OCI-LY3 (cell line): Measurements from ENCODE around the gene GRHL3.
A peak's percentile ranks its signal among the peaks of the same experiment; 100 is the strongest.

Source experiments
- H2AFZ ChIP-seq: fragments of 200-600, 300-600 bp; shearing (Covaris generic); 2 replicates; pipeline ENCODE4 v1.6.0; 2014; ENCODE audit warnings: antibody characterized with exemption, low read depth, low read length
- H3K27ac ChIP-seq: fragments of 200-600, 300-600 bp; sonication (generic); 2 replicates; pipeline ENCODE4 v1.5.1; 2014; ENCODE audit warnings: mild to moderate bottlenecking, low read length, moderate library complexity, mixed read lengths
- H3K27me3 ChIP-seq: fragments of 200-600, 300-600 bp; sonication (generic); 2 replicates; pipeline ENCODE4 v1.6.1; 2014; ENCODE audit warnings: low read depth, low read length, mixed read lengths
- H3K36me3 ChIP-seq: fragments of 200-600, 300-600 bp; sonication (generic); replicated peaks from 2 replicates; pipeline ENCODE3; 2014; ENCODE audit warnings: low read depth, low read length, mixed read lengths
- H3K4me1 ChIP-seq: fragments of 300-600, 200-600 bp; sonication (generic); 2 replicates; pipeline ENCODE4 v1.6.1; 2014; ENCODE audit warnings: low read length, mixed read lengths
- H3K4me2 ChIP-seq: fragments of 200-600, 300-600 bp; sonication (generic); 2 replicates; pipeline ENCODE4 v1.6.1; 2014; ENCODE audit warnings: low read length, mixed read lengths
- H3K4me3 ChIP-seq: fragments of 300-600, 200-600 bp; sonication (generic); 2 replicates; pipeline ENCODE4 v1.5.1; 2014; ENCODE audit warnings: antibody characterized with exemption, mild to moderate bottlenecking, low read length, moderate library complexity
- H3K79me2 ChIP-seq: fragments of 300-600, 200-600 bp; shearing (Covaris generic); 2 replicates; pipeline ENCODE4 v1.6.1; 2014; ENCODE audit warnings: mild to moderate bottlenecking, low read length, mixed read lengths
- H3K9ac ChIP-seq: fragments of 300-600, 200-600 bp; shearing (Covaris generic); 2 replicates; pipeline ENCODE4 v1.6.0; 2014; ENCODE audit warnings: mild to moderate bottlenecking, low read length, moderate library complexity
- H3K9me3 ChIP-seq: fragments of 200-600, 300-600 bp; shearing (Covaris generic); 2 replicates; pipeline ENCODE4 v1.6.1; 2014; ENCODE audit warnings: low read length, mixed read lengths; ENCODE audit not compliant: insufficient read depth
- H4K20me1 ChIP-seq: fragments of 200-600, 300-600 bp; sonication (generic); 2 replicates; pipeline ENCODE4 v1.6.1; 2016; ENCODE audit warnings: low read length, mixed read lengths; ENCODE audit not compliant: insufficient read depth
- EZH2phosphoT487 ChIP-seq: fragments of 200-600 bp; shearing (Covaris generic); IDR thresholded peaks from 2 replicates; pipeline ENCODE4 v1.6.1; 2018; ENCODE audit warnings: antibody characterized with exemption, mixed run types, low read depth
- TF ChIP-seq, protein P1 (sequence below): fragments of 200-600, 300-600 bp; sonication (generic); IDR thresholded peaks from 2 replicates; pipeline ENCODE4 v1.5.1; 2014; ENCODE audit warnings: antibody characterized with exemption, low read length, low read depth

Gene GRHL3

DNA sequence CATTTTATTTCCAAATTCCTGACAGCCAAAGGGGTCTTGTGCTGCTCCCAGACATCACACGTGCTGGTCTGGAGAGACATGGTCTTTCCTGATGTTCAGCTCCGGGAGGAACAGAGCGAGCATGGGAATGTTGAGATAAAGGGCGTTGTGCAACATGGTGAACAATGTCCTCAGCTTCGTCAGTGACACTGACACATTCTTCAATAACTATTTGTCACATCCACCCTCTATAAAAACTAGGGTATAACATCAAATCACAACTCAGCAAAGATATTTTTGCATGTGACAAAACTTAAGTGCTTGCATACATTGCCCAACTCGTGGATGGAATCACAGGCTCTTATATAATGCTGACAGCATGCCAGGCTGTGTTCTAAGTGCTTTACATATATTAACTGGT lies 42.4 kb upstream of the GRHL3 start:
- Histone ChIP-seq H4K20me1 (no peaks in the 10 kb centered on the region), H3K36me3 (no peaks in the 10 kb centered on the region), H3K27ac (no peak overlapping the region), H3K27me3 (0 out of 2 replicates have a peak, but pooled peaks cover 5% of the 10 kb centered on the region), H3K9me3 (no peaks in the 10 kb centered on the region), H3K4me3 (no peak overlapping the region), H2AFZ (no peak overlapping the region), H3K79me2 (no peaks in the 10 kb centered on the region), H3K4me2 (no peak overlapping the region), H3K4me1 (peaks cover 7% of the 10 kb centered on the region; the same call in 1 of the 2 replicates), H3K9ac (no peak overlapping the region)
- TF ChIP-seq, protein P1, sequence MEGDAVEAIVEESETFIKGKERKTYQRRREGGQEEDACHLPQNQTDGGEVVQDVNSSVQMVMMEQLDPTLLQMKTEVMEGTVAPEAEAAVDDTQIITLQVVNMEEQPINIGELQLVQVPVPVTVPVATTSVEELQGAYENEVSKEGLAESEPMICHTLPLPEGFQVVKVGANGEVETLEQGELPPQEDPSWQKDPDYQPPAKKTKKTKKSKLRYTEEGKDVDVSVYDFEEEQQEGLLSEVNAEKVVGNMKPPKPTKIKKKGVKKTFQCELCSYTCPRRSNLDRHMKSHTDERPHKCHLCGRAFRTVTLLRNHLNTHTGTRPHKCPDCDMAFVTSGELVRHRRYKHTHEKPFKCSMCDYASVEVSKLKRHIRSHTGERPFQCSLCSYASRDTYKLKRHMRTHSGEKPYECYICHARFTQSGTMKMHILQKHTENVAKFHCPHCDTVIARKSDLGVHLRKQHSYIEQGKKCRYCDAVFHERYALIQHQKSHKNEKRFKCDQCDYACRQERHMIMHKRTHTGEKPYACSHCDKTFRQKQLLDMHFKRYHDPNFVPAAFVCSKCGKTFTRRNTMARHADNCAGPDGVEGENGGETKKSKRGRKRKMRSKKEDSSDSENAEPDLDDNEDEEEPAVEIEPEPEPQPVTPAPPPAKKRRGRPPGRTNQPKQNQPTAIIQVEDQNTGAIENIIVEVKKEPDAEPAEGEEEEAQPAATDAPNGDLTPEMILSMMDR, result no peak
- TF ChIP-seq EZH2phosphoT487, result no peak

DNA sequence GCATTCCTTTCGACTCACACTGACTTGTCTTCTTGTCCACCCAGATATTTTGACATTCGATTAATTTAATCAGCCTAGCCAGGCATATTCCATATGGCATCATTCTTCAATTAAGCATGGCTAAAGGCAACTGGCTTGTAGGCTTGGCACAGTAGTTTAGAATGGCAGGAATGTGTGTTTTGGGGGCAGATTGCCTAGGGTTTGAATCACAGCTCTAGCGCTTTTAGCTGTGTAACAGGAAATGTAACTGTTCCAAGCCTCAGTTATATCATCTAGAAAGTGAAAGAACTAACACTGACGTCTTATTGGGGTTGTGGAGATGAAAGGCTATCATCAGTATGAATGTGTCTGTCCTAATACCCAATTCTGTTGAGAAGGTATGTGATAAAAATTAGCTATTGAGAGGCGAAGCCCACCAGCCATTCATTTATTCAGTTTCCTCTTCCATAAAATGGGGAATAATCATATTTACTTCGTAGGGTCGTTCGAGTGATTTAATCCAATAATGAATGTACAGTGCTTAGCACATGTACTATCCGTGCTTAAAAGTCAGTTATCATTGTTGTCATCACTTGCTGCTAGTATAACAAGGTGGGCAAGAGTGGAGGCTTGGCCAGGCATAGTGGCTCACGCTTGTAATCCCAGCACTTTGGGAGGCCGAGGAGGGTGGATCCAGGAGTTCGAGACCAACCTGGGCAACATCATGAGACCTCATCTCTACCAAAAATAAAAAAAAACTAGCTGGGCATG lies 41.6 kb upstream of the GRHL3 start:
- TF ChIP-seq, protein P1, result no peak
- no peak for TF ChIP-seq EZH2phosphoT487
- H3K4me2 ChIP-seq, result peak overlapping the region; percentile 25
- H3K4me1 ChIP-seq, result peaks cover 7% of the 10 kb centered on the region; the same call in 1 of the 2 replicates
- no peaks in the 10 kb centered on the region for H4K20me1 ChIP-seq
- H3K79me2 ChIP-seq, result no peaks in the 10 kb centered on the region
- no peak overlapping the region for H3K27ac ChIP-seq
- no peaks in the 10 kb centered on the region for H3K36me3 ChIP-seq
- no peak overlapping the region for H2AFZ ChIP-seq
- no peak overlapping the region for H3K9ac ChIP-seq
- H3K9me3 ChIP-seq, result no peaks in the 10 kb centered on the region
- H3K27me3 ChIP-seq, result 0 out of 2 replicates have a peak, but pooled peaks cover 5% of the 10 kb centered on the region
- H3K4me3 ChIP-seq, result no peak overlapping the region

DNA sequence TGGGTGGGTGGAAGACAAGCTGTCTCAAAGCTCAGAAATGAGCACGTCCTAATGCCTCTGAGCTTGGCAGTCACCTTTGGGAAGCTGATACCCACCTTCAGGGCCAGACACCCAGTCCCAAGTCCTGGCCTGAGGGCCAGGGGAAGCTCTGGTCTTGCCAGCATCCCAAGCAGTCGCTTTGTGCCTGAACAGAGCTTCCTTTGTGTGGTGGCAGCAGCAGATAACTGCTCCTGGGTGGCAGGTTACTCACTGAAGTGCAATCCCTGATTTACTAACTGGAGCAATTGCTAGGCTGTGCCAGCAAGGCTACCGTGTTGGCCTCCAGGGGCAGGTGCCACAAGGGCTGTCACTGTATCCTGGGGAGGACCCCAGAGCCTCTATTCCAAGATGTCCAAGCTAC lies 40.4 kb upstream of the GRHL3 start:
- Histone ChIP-seq H3K79me2 (no peaks in the 10 kb centered on the region), H3K36me3 (no peaks in the 10 kb centered on the region), H2AFZ (no peak overlapping the region), H3K4me1 (peaks cover 7% of the 10 kb centered on the region; the same call in 1 of the 2 replicates), H3K9me3 (no peaks in the 10 kb centered on the region), H3K9ac (no peak overlapping the region), H4K20me1 (no peaks in the 10 kb centered on the region), H3K4me3 (no peak overlapping the region), H3K27ac (no peak overlapping the region), H3K4me2 (no peak overlapping the region), H3K27me3 (0 out of 2 replicates have a peak, but pooled peaks cover 5% of the 10 kb centered on the region)
- TF ChIP-seq EZH2phosphoT487, result no peak
- TF ChIP-seq, protein P1, result no peak

- Histone ChIP-seq H3K9me3 (no peaks in the 10 kb centered on the region), H2AFZ (no peak overlapping the region), H3K36me3 (no peaks in the 10 kb centered on the region), H3K79me2 (no peaks in the 10 kb centered on the region), H3K4me2 (no peak overlapping the region), H3K4me1 (peaks cover 7% of the 10 kb centered on the region; the same call in 1 of the 2 replicates), H3K27me3 (0 out of 2 replicates have a peak, but pooled peaks cover 5% of the 10 kb centered on the region), H3K27ac (no peak overlapping the region), H3K9ac (no peak overlapping the region), H3K4me3 (no peak overlapping the region), H4K20me1 (no peaks in the 10 kb centered on the region)
- no peak for TF ChIP-seq EZH2phosphoT487
- TF ChIP-seq, protein P1, result no peak
Measured at GRCh38 chr1:24279590-24280232, 39.4 kb upstream of the GRHL3 start.
